ENCODE results near the gene RNF17.

RNF17 gene

GRCh38 chr13:24865163-24865953, 101.4 kb downstream of the RNF17 start:
- no peak overlapping the region for H3K9ac ChIP-seq (ENCODE audit: low read length)
- no peak overlapping the region for H3K4me3 ChIP-seq (ENCODE audit: low read depth in 1 of 2, low read length in 2 of 2)
- no peaks in the 10 kb centered on the region for H3K27me3 ChIP-seq (ENCODE audit: control insufficient read depth in 1 of 2, insufficient read depth in 2 of 2, low read length in 2 of 2)
- H3K4me1 ChIP-seq (ENCODE audit: insufficient read depth, low read length), result no peaks in the 10 kb centered on the region
- H3K27ac ChIP-seq (ENCODE audit: low read depth, low read length), result no peak overlapping the region
- H3K36me3 ChIP-seq (ENCODE audit: insufficient read depth, low read length), result no peaks in the 10 kb centered on the region
- H3K9me3 ChIP-seq (ENCODE audit: low read length), result no peaks in the 10 kb centered on the region

- Histone ChIP-seq H3K27me3 (ENCODE audit: control insufficient read depth in 1 of 2, insufficient read depth in 2 of 2, low read length in 2 of 2) (no peaks in the 10 kb centered on the region), H3K9me3 (ENCODE audit: low read length) (no peaks in the 10 kb centered on the region), H3K4me3 (ENCODE audit: low read depth in 1 of 2, low read length in 2 of 2) (no peak overlapping the region), H3K27ac (ENCODE audit: low read depth, low read length) (no peak overlapping the region), H3K4me1 (ENCODE audit: insufficient read depth, low read length) (no peaks in the 10 kb centered on the region), H3K36me3 (ENCODE audit: insufficient read depth, low read length) (no peaks in the 10 kb centered on the region), H3K9ac (ENCODE audit: low read length) (no peak overlapping the region)
These were observed 102.5 kb downstream of the RNF17 start for GRCh38 chr13:24866488-24866887.

GRCh38 chr13:24868874-24869273, 104.9 kb downstream of the RNF17 start:
- Histone ChIP-seq H3K4me3 (ENCODE audit: low read depth in 1 of 2, low read length in 2 of 2) (no peak overlapping the region), H3K36me3 (ENCODE audit: insufficient read depth, low read length) (no peaks in the 10 kb centered on the region), H3K9ac (ENCODE audit: low read length) (no peak overlapping the region), H3K27ac (ENCODE audit: low read depth, low read length) (no peak overlapping the region), H3K9me3 (ENCODE audit: low read length) (no peaks in the 10 kb centered on the region), H3K27me3 (ENCODE audit: control insufficient read depth in 1 of 2, insufficient read depth in 2 of 2, low read length in 2 of 2) (no peaks in the 10 kb centered on the region), H3K4me1 (ENCODE audit: insufficient read depth, low read length) (no peaks in the 10 kb centered on the region)

GRCh38 chr13:24870380-24870760, 106.4 kb downstream of the RNF17 start:
- Histone ChIP-seq H3K4me3 (ENCODE audit: low read depth in 1 of 2, low read length in 2 of 2) (no peak overlapping the region), H3K9ac (ENCODE audit: low read length) (no peak overlapping the region)

GRCh38 chr13:24875566-24875965, 111.6 kb downstream of the RNF17 start:
- Histone ChIP-seq H3K27me3 (ENCODE audit: control insufficient read depth in 1 of 2, insufficient read depth in 2 of 2, low read length in 2 of 2) (no peaks in the 10 kb centered on the region), H3K4me1 (ENCODE audit: insufficient read depth, low read length) (no peaks in the 10 kb centered on the region), H3K9me3 (ENCODE audit: low read length) (no peaks in the 10 kb centered on the region), H3K36me3 (ENCODE audit: insufficient read depth, low read length) (no peaks in the 10 kb centered on the region), H3K27ac (ENCODE audit: low read depth, low read length) (no peak overlapping the region), H3K9ac (ENCODE audit: low read length) (no peak overlapping the region), H3K4me3 (ENCODE audit: low read depth in 1 of 2, low read length in 2 of 2) (no peak overlapping the region)

More at GRCh38 chr13:24870380-24870760, 106.4 kb downstream of the RNF17 start:
- H3K27ac ChIP-seq (ENCODE audit: low read depth, low read length), result no peak overlapping the region
- H3K9me3 ChIP-seq (ENCODE audit: low read length), result no peaks in the 10 kb centered on the region
- H3K4me1 ChIP-seq (ENCODE audit: insufficient read depth, low read length), result no peaks in the 10 kb centered on the region
- no peaks in the 10 kb centered on the region for H3K27me3 ChIP-seq (ENCODE audit: control insufficient read depth in 1 of 2, insufficient read depth in 2 of 2, low read length in 2 of 2)
- no peaks in the 10 kb centered on the region for H3K36me3 ChIP-seq (ENCODE audit: insufficient read depth, low read length)

- H3K9ac ChIP-seq (ENCODE audit: low read length), result no peak overlapping the region
- no peaks in the 10 kb centered on the region for H3K4me1 ChIP-seq (ENCODE audit: insufficient read depth, low read length)
- no peak overlapping the region for H3K4me3 ChIP-seq (ENCODE audit: low read depth in 1 of 2, low read length in 2 of 2)
- H3K9me3 ChIP-seq (ENCODE audit: low read length), result no peaks in the 10 kb centered on the region
- H3K27ac ChIP-seq (ENCODE audit: low read depth, low read length), result no peak overlapping the region
- no peaks in the 10 kb centered on the region for H3K36me3 ChIP-seq (ENCODE audit: insufficient read depth, low read length)
- no peaks in the 10 kb centered on the region for H3K27me3 ChIP-seq (ENCODE audit: control insufficient read depth in 1 of 2, insufficient read depth in 2 of 2, low read length in 2 of 2)
These were observed 113.6 kb downstream of the RNF17 start for GRCh38 chr13:24877531-24877930.

GRCh38 chr13:24878340-24878739, 114.4 kb downstream of the RNF17 start:
- no peak overlapping the region for H3K4me3 ChIP-seq (ENCODE audit: low read depth in 1 of 2, low read length in 2 of 2)
- no peaks in the 10 kb centered on the region for H3K36me3 ChIP-seq (ENCODE audit: insufficient read depth, low read length)
- no peak overlapping the region for H3K9ac ChIP-seq (ENCODE audit: low read length)
- no peaks in the 10 kb centered on the region for H3K27me3 ChIP-seq (ENCODE audit: control insufficient read depth in 1 of 2, insufficient read depth in 2 of 2, low read length in 2 of 2)
- H3K27ac ChIP-seq (ENCODE audit: low read depth, low read length), result no peak overlapping the region
- H3K9me3 ChIP-seq (ENCODE audit: low read length), result no peaks in the 10 kb centered on the region
- no peaks in the 10 kb centered on the region for H3K4me1 ChIP-seq (ENCODE audit: insufficient read depth, low read length)

GRCh38 chr13:24882665-24883064, 118.7 kb downstream of the RNF17 start:
- Histone ChIP-seq H3K27ac (ENCODE audit: low read depth, low read length) (no peak overlapping the region), H3K36me3 (ENCODE audit: insufficient read depth, low read length) (no peaks in the 10 kb centered on the region)

GRCh38 chr13:24887759-24888158, 123.8 kb downstream of the RNF17 start:
- Histone ChIP-seq H3K4me3 (ENCODE audit: low read depth in 1 of 2, low read length in 2 of 2) (no peak overlapping the region), H3K9me3 (ENCODE audit: low read length) (no peaks in the 10 kb centered on the region), H3K36me3 (ENCODE audit: insufficient read depth, low read length) (peaks cover 13% of the 10 kb centered on the region), H3K27me3 (ENCODE audit: control insufficient read depth in 1 of 2, insufficient read depth in 2 of 2, low read length in 2 of 2) (no peaks in the 10 kb centered on the region), H3K27ac (ENCODE audit: low read depth, low read length) (no peak overlapping the region), H3K9ac (ENCODE audit: low read length) (no peak overlapping the region), H3K4me1 (ENCODE audit: insufficient read depth, low read length) (no peaks in the 10 kb centered on the region)

More at GRCh38 chr13:24882665-24883064, 118.7 kb downstream of the RNF17 start:
- Histone ChIP-seq H3K9ac (ENCODE audit: low read length) (no peak overlapping the region), H3K27me3 (ENCODE audit: control insufficient read depth in 1 of 2, insufficient read depth in 2 of 2, low read length in 2 of 2) (no peaks in the 10 kb centered on the region), H3K9me3 (ENCODE audit: low read length) (no peaks in the 10 kb centered on the region), H3K4me1 (ENCODE audit: insufficient read depth, low read length) (no peaks in the 10 kb centered on the region), H3K4me3 (ENCODE audit: low read depth in 1 of 2, low read length in 2 of 2) (no peak overlapping the region)

- peaks cover 13% of the 10 kb centered on the region for H3K36me3 ChIP-seq (ENCODE audit: insufficient read depth, low read length)
- H3K9ac ChIP-seq (ENCODE audit: low read length), result no peak overlapping the region
- H3K4me1 ChIP-seq (ENCODE audit: insufficient read depth, low read length), result no peaks in the 10 kb centered on the region
- no peaks in the 10 kb centered on the region for H3K27me3 ChIP-seq (ENCODE audit: control insufficient read depth in 1 of 2, insufficient read depth in 2 of 2, low read length in 2 of 2)
- no peak overlapping the region for H3K27ac ChIP-seq (ENCODE audit: low read depth, low read length)
- no peaks in the 10 kb centered on the region for H3K9me3 ChIP-seq (ENCODE audit: low read length)
- H3K4me3 ChIP-seq (ENCODE audit: low read depth in 1 of 2, low read length in 2 of 2), result no peak overlapping the region
These were observed 124.4 kb downstream of the RNF17 start for GRCh38 chr13:24888291-24888931.

- peaks cover 13% of the 10 kb centered on the region for H3K36me3 ChIP-seq (ENCODE audit: insufficient read depth, low read length)
- no peaks in the 10 kb centered on the region for H3K27me3 ChIP-seq (ENCODE audit: control insufficient read depth in 1 of 2, insufficient read depth in 2 of 2, low read length in 2 of 2)
- H3K9ac ChIP-seq (ENCODE audit: low read length), result no peak overlapping the region
- no peak overlapping the region for H3K4me3 ChIP-seq (ENCODE audit: low read depth in 1 of 2, low read length in 2 of 2)
- H3K9me3 ChIP-seq (ENCODE audit: low read length), result no peaks in the 10 kb centered on the region
- no peaks in the 10 kb centered on the region for H3K4me1 ChIP-seq (ENCODE audit: insufficient read depth, low read length)
- H3K27ac ChIP-seq (ENCODE audit: low read depth, low read length), result no peak overlapping the region
These were observed 126.3 kb downstream of the RNF17 start for GRCh38 chr13:24890256-24890655.
